UCSD-AML1 (cell line): ENCODE results near the gene DSCAM.
"Not testable (repeated sequence)": the region's sequence is repeated elsewhere in the genome, so short reads cannot be mapped to it uniquely, and the experiment has no call there.

ENCODE experiments used
- DNase-seq: peaks from one replicate; lab custom pipeline; 2025; ENCODE audit not compliant: unreplicated experiment; lab: John Stamatoyannopoulos, UW

The DSCAM gene

GRCh38 chr21:40472013-40472412 is 374.9 kb downstream of the DSCAM start:
- no peak for DNase-seq

GRCh38 chr21:40471103-40471502 is 375.9 kb downstream of the DSCAM start:
- DNase-seq = peak; percentile 30

- DNase-seq = no peak
Observed at GRCh38 chr21:40466893-40467483, 380.0 kb downstream of the DSCAM start.

- no peak for DNase-seq
Observed at GRCh38 chr21:40465382-40465781, 381.6 kb downstream of the DSCAM start.

- DNase-seq = no peak
Observed at GRCh38 chr21:40463176-40463575, 383.8 kb downstream of the DSCAM start.

GRCh38 chr21:40461008-40461407 is 385.9 kb downstream of the DSCAM start:
- DNase-seq = no peak

GRCh38 chr21:40457741-40458140 is 389.2 kb downstream of the DSCAM start:
- no peak for DNase-seq

- DNase-seq = no peak
Observed at GRCh38 chr21:40454057-40454456, 392.9 kb downstream of the DSCAM start.

- DNase-seq = no peak
Observed at GRCh38 chr21:40453183-40453582, 393.8 kb downstream of the DSCAM start.

- DNase-seq = no peak
Observed at GRCh38 chr21:40452548-40452947, 394.4 kb downstream of the DSCAM start.

GRCh38 chr21:40447016-40447415 is 399.9 kb downstream of the DSCAM start:
- DNase-seq = no peak

- no peak for DNase-seq
Observed at GRCh38 chr21:40445349-40445921, 401.5 kb downstream of the DSCAM start.

- not testable (repeated sequence) for DNase-seq
Observed at GRCh38 chr21:40439581-40439980, 407.4 kb downstream of the DSCAM start.

GRCh38 chr21:40438616-40439015 is 408.3 kb downstream of the DSCAM start:
- no peak for DNase-seq

GRCh38 chr21:40436261-40436660 is 410.7 kb downstream of the DSCAM start:
- no peak for DNase-seq

GRCh38 chr21:40433538-40433937 is 413.4 kb downstream of the DSCAM start:
- no peak for DNase-seq

GRCh38 chr21:40425981-40426380 is 421.0 kb downstream of the DSCAM start:
- no peak for DNase-seq

GRCh38 chr21:40422896-40423635 is 423.9 kb downstream of the DSCAM start:
- DNase-seq = no peak

GRCh38 chr21:40421121-40421520 is 425.8 kb downstream of the DSCAM start:
- no peak for DNase-seq

- DNase-seq = no peak
Observed at GRCh38 chr21:40416572-40416971, 430.4 kb downstream of the DSCAM start.

- no peak for DNase-seq
Observed at GRCh38 chr21:40408561-40408960, 438.4 kb downstream of the DSCAM start.

- DNase-seq = no peak
Observed at GRCh38 chr21:40404396-40404800, 442.6 kb downstream of the DSCAM start.
